ENCODE results near the gene PSMA6. TPM values are rescaled to one million over a fixed set of nuclear protein-coding genes. Genes with fewer than 3 reads are reported as not detected.

Gene PSMA6
- polyA plus RNA-seq, 2 of the 4 experiments (the other 2 are of a cell fraction) = 369 to 395 TPM

DNA sequence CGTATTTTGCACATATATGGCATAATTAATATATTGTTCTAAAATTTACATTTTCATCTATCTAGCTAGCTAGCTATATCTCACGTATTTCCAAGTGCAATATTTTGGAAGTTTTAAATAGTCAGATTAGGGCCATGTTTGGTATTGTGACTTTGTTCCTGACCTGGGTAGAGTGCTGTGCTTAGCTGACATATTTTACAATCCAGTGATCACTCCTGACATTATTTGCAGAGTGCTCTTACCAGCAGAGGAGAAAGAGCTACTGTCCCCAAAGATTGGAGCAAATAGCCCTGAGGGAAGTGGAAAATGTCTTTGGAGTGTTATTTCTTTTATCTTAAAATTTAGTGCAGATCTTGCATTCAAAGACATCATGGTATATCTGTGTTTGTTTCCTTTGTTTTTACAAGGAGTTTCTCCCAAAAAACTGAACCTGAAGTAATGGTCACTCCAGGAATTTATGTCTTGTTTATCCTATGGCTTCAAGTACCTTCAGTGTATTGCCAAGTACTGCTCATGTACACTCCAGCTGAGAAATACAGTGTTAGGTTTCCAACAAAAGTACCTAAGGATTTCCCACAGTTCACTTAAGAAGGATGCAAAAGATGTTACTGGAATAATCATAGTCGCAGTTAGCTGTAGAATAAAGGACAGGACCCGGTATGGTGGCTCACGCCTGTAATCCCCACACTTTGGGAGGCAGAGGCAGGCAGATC, 49.4 kb upstream of the PSMA6 start:
- Histone ChIP-seq H3K9me3 (no peaks in the 10 kb centered on the region), H3K4me2 (no peak overlapping the region), H3K4me1 (no peaks in the 10 kb centered on the region), H3K27ac (no peak overlapping the region), H3K4me3 (no peak overlapping the region)
- FAIRE-seq (no peak), DNase-seq (ENCODE audit: low read depth in 1 of 2, low spot score in 1 of 2) (no peak), ATAC-seq (no peak)
- 94% methylated on average over 5 of the region's 5 CpGs for WGBS (ENCODE audit: missing lambda C conversion rate)
- TF ChIP-seq EHF (CRISPR knock-in tag; IDR thresholded peaks at IDR 0.05) = no peak
- TF ChIP-seq ZSCAN20 (CRISPR knock-in tag; IDR thresholded peaks at IDR 0.05) = no peak
- TF ChIP-seq MAZ (IDR thresholded peaks at IDR 0.05; ENCODE audit: borderline replicate concordance, low read depth, low read length) = no peak
- TF ChIP-seq, protein P1, sequence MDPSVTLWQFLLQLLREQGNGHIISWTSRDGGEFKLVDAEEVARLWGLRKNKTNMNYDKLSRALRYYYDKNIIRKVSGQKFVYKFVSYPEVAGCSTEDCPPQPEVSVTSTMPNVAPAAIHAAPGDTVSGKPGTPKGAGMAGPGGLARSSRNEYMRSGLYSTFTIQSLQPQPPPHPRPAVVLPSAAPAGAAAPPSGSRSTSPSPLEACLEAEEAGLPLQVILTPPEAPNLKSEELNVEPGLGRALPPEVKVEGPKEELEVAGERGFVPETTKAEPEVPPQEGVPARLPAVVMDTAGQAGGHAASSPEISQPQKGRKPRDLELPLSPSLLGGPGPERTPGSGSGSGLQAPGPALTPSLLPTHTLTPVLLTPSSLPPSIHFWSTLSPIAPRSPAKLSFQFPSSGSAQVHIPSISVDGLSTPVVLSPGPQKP (IDR thresholded peaks at IDR 0.05; ENCODE audit: low read depth, low read length) = no peak
- no peak for TF ChIP-seq NR3C1 (IDR thresholded peaks at IDR 0.05)
- no peak for TF ChIP-seq E2F6 (IDR thresholded peaks at IDR 0.05; ENCODE audit: borderline replicate concordance, low read depth)
- TF ChIP-seq HMGXB4 (CRISPR knock-in tag; IDR thresholded peaks at IDR 0.05; ENCODE audit: borderline replicate concordance) = no peak
- no peak for TF ChIP-seq MAFK (IDR thresholded peaks at IDR 0.05; ENCODE audit: partially characterized antibody)
- TF ChIP-seq TFCP2L1 (CRISPR knock-in tag; IDR thresholded peaks at IDR 0.05) = no peak
- no peak for TF ChIP-seq ZFP36 (IDR thresholded peaks at IDR 0.05; ENCODE audit: borderline replicate concordance, partially characterized antibody)
- TF ChIP-seq NFE2L2 (conservative IDR thresholded peaks at IDR 0.05; ENCODE audit: low read length) = no peak
- no peak for TF ChIP-seq HOXB13 (CRISPR knock-in tag; IDR thresholded peaks at IDR 0.05; ENCODE audit: low read depth)
- TF ChIP-seq MAX (IDR thresholded peaks at IDR 0.05) = no peak
- no peak for TF ChIP-seq FOSL2 (IDR thresholded peaks at IDR 0.05)
- TF ChIP-seq FOSL2 (CRISPR knock-in tag; IDR thresholded peaks at IDR 0.05) = no peak
- CTCF ChIA-PET = interaction anchor here (1.2 kb wide), 1 partner anchor 13 kb away, joined by 4 read pairs; no protein-coding TSS in a partner anchor
- POLR2A ChIA-PET = interaction anchor here (0.6 kb wide), 1 partner anchor 329 kb away, joined by 3 read pairs; no protein-coding TSS in a partner anchor

- no peaks in the 10 kb centered on the region for H3K9me3 ChIP-seq
- POLR2A ChIA-PET = no interaction called here
- ATAC-seq (no peak), DNase-seq (ENCODE audit: low read depth in 1 of 2, low spot score in 1 of 2) (no peak), FAIRE-seq (no peak)
- H3K4me2 ChIP-seq = no peak overlapping the region
- H3K4me3 ChIP-seq = no peak overlapping the region
- TF ChIP-seq GATA3 (IDR thresholded peaks at IDR 0.05; ENCODE audit: borderline replicate concordance) (no peak), JUNB (IDR thresholded peaks at IDR 0.05) (no peak), MAZ (IDR thresholded peaks at IDR 0.05; ENCODE audit: borderline replicate concordance, low read depth, low read length) (no peak), CTCF (IDR thresholded peaks at IDR 0.05) (no peak), NR3C1 (IDR thresholded peaks at IDR 0.05) (no peak)
- TF ChIP-seq, protein P2, sequence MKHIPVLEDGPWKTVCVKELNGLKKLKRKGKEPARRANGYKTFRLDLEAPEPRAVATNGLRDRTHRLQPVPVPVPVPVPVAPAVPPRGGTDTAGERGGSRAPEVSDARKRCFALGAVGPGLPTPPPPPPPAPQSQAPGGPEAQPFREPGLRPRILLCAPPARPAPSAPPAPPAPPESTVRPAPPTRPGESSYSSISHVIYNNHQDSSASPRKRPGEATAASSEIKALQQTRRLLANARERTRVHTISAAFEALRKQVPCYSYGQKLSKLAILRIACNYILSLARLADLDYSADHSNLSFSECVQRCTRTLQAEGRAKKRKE (CRISPR knock-in tag; IDR thresholded peaks at IDR 0.05; ENCODE audit: low read depth) = no peak
- TF ChIP-seq, protein P3, sequence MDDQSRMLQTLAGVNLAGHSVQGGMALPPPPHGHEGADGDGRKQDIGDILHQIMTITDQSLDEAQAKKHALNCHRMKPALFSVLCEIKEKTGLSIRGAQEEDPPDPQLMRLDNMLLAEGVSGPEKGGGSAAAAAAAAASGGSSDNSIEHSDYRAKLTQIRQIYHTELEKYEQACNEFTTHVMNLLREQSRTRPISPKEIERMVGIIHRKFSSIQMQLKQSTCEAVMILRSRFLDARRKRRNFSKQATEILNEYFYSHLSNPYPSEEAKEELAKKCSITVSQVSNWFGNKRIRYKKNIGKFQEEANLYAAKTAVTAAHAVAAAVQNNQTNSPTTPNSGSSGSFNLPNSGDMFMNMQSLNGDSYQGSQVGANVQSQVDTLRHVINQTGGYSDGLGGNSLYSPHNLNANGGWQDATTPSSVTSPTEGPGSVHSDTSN (IDR thresholded peaks at IDR 0.05) = no peak
- no peak overlapping the region for H3K27ac ChIP-seq
- no peaks in the 10 kb centered on the region for H3K4me1 ChIP-seq
- 77% methylated on average over 2 of the region's 2 CpGs for WGBS (ENCODE audit: missing lambda C conversion rate)
- CTCF ChIA-PET = no interaction called here
Measured at GRCh38 chr14:35243956-35244355, 48.2 kb upstream of the PSMA6 start.

Measured in A549 (cell line).